Fibroblast of pulmonary artery (primary cell): ENCODE measurements around the gene TCF7L1.

ENCODE experiments used
- DNase-seq: peaks from one replicate; pipeline ENCODE4 v3.0.0-alpha.2; 2010; ENCODE audit warnings: low read depth
- H3K4me3 ChIP-seq: replicated peaks from 2 replicates; pipeline ENCODE4 v1.5.1; 2011; ENCODE audit warnings: low read depth, mild to moderate bottlenecking, control low read depth, low read length, moderate library complexity
- TF ChIP-seq, protein P1 (sequence below): IDR thresholded peaks from 2 replicates; pipeline ENCODE4 v1.5.1; 2011; ENCODE audit warnings: mild to moderate bottlenecking, control low read depth, low read length, inconsistent platforms; ENCODE audit errors: missing control alignments

TCF7L1 gene

DNA sequence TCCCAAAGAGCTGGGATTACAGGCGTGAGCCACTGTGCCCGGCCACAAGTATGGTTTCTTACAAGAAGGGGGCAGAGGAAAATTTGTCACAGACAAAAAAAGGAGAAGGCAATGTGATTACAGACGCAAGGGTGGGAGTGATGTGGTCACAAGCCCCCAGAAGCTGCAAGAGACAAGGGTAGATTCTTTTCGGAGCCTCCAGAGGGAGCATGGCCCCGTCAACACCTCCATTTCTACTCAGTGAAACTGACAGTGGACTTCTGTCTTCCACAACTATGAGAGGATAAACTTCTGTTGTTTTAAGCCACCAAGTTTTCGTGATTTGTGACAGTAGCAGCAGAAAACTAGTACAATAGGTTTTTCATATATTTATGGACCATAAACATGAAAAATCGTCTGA, 2.1 kb upstream of the TCF7L1 start:
- H3K4me3 ChIP-seq, result no peak overlapping the region
- TF ChIP-seq, protein P1, sequence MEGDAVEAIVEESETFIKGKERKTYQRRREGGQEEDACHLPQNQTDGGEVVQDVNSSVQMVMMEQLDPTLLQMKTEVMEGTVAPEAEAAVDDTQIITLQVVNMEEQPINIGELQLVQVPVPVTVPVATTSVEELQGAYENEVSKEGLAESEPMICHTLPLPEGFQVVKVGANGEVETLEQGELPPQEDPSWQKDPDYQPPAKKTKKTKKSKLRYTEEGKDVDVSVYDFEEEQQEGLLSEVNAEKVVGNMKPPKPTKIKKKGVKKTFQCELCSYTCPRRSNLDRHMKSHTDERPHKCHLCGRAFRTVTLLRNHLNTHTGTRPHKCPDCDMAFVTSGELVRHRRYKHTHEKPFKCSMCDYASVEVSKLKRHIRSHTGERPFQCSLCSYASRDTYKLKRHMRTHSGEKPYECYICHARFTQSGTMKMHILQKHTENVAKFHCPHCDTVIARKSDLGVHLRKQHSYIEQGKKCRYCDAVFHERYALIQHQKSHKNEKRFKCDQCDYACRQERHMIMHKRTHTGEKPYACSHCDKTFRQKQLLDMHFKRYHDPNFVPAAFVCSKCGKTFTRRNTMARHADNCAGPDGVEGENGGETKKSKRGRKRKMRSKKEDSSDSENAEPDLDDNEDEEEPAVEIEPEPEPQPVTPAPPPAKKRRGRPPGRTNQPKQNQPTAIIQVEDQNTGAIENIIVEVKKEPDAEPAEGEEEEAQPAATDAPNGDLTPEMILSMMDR, result peak; percentile 57
- DNase-seq, result peak; percentile 59

DNA sequence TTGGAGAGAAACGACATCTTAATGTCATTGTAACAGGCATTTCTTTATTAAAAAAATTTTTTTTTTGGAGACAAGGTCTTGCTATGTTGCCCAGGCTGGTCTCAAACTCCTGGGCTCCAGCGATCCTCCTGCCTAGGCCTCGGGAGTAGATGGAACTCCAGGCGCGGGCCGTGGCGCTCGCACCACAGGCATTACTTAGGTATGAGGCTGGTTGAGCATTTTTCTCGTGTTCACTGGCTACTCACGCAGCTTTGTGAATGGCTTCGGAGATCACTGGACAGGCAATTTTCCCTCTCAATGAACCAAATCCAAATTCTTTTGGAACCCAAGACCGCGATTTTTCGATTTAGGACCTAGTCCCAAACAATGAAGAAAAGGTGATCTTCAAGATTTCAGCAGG, 795 bp upstream of the TCF7L1 start:
- peak; percentile 16 for DNase-seq
- TF ChIP-seq, protein P1, result no peak
- H3K4me3 ChIP-seq, result peak overlapping the region; percentile 78

DNA sequence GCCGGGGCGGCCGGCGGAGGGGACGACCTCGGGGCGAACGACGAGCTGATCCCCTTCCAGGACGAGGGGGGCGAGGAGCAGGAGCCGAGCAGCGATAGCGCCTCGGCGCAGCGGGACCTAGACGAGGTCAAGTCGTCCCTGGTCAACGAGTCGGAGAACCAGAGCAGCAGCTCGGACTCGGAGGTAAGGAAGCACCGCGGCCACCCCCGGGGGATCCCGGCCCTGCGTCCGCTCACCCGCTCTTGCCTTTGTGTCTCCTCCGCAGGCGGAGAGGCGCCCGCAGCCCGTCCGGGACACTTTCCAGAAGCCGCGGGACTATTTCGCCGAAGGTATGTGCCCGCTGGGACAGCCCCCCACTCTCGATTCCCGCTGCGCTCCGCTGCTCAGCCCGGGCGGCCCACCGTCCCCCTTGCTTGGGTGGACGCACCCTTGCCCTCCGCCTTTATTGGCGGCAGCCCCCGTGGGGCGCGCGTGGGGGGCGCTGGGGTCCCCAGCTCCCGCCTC, 611 bp downstream of the TCF7L1 start:
- DNase-seq, result peak; percentile 58
- TF ChIP-seq, protein P1, result no peak
- H3K4me3 ChIP-seq, result peak overlapping the region; percentile 78

DNA sequence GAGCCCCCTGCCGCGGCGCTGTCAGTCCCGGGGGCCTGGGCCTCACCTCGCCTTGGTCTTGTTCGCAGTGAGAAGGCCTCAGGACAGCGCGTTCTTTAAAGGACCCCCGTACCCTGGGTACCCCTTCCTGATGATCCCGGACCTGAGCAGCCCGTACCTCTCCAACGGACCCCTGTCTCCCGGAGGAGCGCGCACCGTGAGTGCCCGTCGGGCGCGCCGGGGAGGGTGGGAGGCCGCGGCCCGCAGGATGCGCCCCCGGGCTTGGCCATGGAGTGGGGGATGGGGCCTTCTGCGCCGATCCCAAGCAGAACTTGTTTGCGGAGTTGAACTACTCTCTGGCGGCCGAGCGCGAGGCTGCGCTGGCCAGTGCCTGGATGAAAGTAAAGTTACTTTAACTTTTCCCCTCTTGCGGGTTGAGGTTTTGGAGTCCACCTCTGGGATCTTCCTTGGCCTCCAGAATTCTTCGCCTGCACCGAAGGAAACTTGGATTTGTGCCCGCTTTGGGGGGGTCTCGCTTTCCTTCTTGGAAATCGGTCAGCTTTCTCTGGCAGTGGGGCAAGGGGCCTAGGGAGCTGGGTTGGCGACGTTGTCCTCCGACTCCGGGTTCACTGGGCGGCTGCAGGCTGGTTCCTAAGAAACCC, 1.2 kb downstream of the TCF7L1 start:
- H3K4me3 ChIP-seq, result peak overlapping the region; percentile 78
- TF ChIP-seq, protein P1, result no peak
- DNase-seq, result peak; percentile 60

DNA sequence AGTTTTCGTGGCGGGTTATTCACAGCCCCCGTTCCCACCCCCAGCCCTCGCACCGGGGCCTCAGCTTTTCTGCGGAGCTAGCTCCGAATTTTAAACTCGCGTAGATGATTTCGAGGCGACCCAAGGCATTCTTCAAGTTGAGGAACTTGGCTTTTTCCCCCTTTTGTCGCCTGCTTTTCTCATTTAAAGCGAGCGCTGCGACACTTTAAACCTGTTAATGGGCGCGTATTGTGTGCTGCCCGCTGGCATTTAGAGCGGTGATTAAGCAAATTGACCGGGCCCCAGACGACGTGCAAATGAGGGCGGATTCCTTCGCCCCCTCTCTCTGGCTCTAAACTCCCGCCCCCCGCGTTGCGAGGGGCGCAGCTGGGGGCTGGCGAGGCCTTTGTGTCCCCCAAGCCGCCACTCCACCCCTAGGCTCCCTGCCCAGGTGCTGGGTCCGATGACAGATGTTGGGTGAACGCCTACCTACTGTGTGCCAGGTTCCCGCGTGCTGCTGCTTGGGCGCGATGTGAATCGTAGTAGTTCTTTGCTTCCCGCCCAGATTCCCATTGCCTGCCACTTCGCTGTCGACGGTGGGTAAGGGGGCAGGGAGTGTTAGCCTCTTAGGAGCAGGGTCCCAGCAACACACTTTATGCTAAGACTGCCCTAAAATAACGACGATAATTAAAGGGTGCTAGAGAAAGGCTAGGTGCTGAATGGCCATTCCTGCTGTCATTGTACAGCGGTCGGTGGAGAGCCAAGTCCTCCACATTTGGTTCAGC, 1.9 kb downstream of the TCF7L1 start:
- TF ChIP-seq, protein P1, result no peak
- DNase-seq, result no peak
- peak overlapping the region; percentile 78 for H3K4me3 ChIP-seq

DNA sequence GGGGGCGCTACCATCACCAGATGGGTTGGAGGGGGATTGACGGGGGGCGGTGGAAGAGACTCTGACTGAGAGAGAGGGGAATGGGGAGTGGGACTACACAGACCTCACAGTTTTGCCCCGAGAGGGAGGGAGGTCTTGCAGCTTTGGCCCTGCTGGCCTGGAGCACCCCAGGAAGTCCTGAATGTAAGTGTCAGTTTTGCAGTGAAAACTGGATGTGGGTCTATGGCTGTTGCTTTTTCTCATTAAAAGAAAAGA, 2.4 kb downstream of the TCF7L1 start:
- H3K4me3 ChIP-seq, result no peak overlapping the region
- TF ChIP-seq, protein P1, result no peak

More for the DNA sequence above, 2.4 kb downstream of the TCF7L1 start:
- DNase-seq, result no peak
